Gastrocnemius medialis (tissue), 4 donors: Measurements from ENCODE around the gene TMEM128. TPM values are rescaled to one million over a fixed set of nuclear protein-coding genes. Genes with fewer than 3 reads are reported as not detected.
"Not testable (repeated sequence)": the region's sequence is repeated elsewhere in the genome, so short reads cannot be mapped to it uniquely, and the experiment has no call there.

Experiments
- ATAC-seq, 2 donors: fragments of 150-250 bp; one replicate each; pipeline ENCODE4 v1.9.1; 2016
- DNase-seq, 2 donors: peaks; one replicate each; pipeline ENCODE4 v3.0.0-alpha.2; 2019
- H3K27ac ChIP-seq, 4 donors: fragments of 200-600 bp; sonication (generic); 1 replicate in 1 of 4; 2 replicates in 3 of 4; pipeline ENCODE4 v1.5.1; 2016 to 2018; ENCODE audit warnings: mild to moderate bottlenecking in 2 of 4, moderate library complexity in 1 of 4
- H3K27me3 ChIP-seq, 3 donors: fragments of 200-600 bp; sonication (generic) in 2 of 3; 1 replicate in 1 of 3; 2 replicates in 2 of 3; pipeline versions ENCODE4 v1.5.1 to v1.6.0; 2016 to 2019; ENCODE audit warnings: mild to moderate bottlenecking in 1 of 3, moderate library complexity in 1 of 3
- H3K36me3 ChIP-seq, 2 donors: fragments of 200-600 bp; sonication (generic) in 1 of 2; one replicate each; pipeline ENCODE4 v1.5.1; 2017 to 2018
- H3K4me1 ChIP-seq, 2 donors: fragments of 200-600 bp; sonication (generic) in 1 of 2; one replicate each; pipeline ENCODE4 v1.5.1; 2016 to 2017; ENCODE audit warnings: mild to moderate bottlenecking in 2 of 2
- H3K4me3 ChIP-seq, 4 donors: fragments of 200-600 bp; sonication (generic) in 3 of 4; 1 replicate in 1 of 4; 2 replicates in 3 of 4; pipeline ENCODE4 v1.5.1; 2016 to 2019; ENCODE audit warnings: mild to moderate bottlenecking in 2 of 4
- H3K9me3 ChIP-seq, 3 donors: fragments of 200-600 bp; sonication (generic) in 2 of 3; 1 replicate in 1 of 3; 2 replicates in 2 of 3; pipeline ENCODE4 v1.5.1; 2016 to 2019
- CTCF ChIP-seq, 5 experiments: fragments of 450-650 bp in 3 of 5; fragments of 200-600 bp in 2 of 5; sonication (generic) in 2 of 5; IDR thresholded peaks in 4 of 5; conservative IDR thresholded peaks in 1 of 5; 1 replicate in 4 of 5; 2 replicates in 1 of 5; pipeline ENCODE4 v1.5.1; 2016 to 2019; ENCODE audit warnings: antibody characterized with exemption in 5 of 5, mild to moderate bottlenecking in 3 of 5, moderate library complexity in 3 of 5
- POLR2A ChIP-seq, 2 donors: fragments of 450-650 bp; IDR thresholded peaks; one replicate each; pipeline ENCODE4 v1.6.1; 2017; ENCODE audit warnings: antibody characterized with exemption in 2 of 2, mild to moderate bottlenecking in 2 of 2, moderate library complexity in 2 of 2
- in situ Hi-C, 4 donors: fragments of 200-750 bp; cut with MboI; loops; one replicate each; pipeline versions ENCODE4 v1.15.0 to v1.8.0; 2017; ENCODE audit warnings: low sequenced_read_pairs in 4 of 4
- intact Hi-C: fragments of 100-400 bp; cut with DNase I; formaldehyde crosslinking; loops from one replicate; pipeline ENCODE4 v1.15.1; 2023; ENCODE audit warnings: low total_unique reads
- total RNA-seq, 4 donors: library from RNA; depleted of rRNA; stranded (reverse); fragments of >200 nt; gene quantifications; one replicate each; pipeline versions ENCODE4 v1.1.0 to v1.2.3, GENCODE V29; 2016

Gene TMEM128
- total RNA-seq, 4 donors from 2014 or later = 3.7 to 8.6 (median 4.6) TPM

- Histone ChIP-seq H3K27ac (no peak overlapping the region), H3K4me1 (no peaks in the 10 kb centered on the region), H3K36me3 (no peaks in the 10 kb centered on the region), H3K9me3 (no peaks in the 10 kb centered on the region), H3K4me3 (no peak overlapping the region), H3K27me3 (no peaks in the 10 kb centered on the region)
- no peak for TF ChIP-seq CTCF (IDR thresholded peaks at IDR 0.05 in 4 of 5, conservative IDR thresholded peaks at IDR 0.05 in 1 of 5)
- no peak for TF ChIP-seq POLR2A (IDR thresholded peaks at IDR 0.05)
- intact Hi-C loops = no loop called here
- DNase-seq = no peak
- in situ Hi-C loops = no loop called here
- no peak for ATAC-seq
These were observed 52.7 kb downstream of the TMEM128 start for GRCh38 chr4:4195354-4195753.

- H3K4me1 ChIP-seq, DNase-seq, H3K27me3 ChIP-seq, ATAC-seq, in situ Hi-C loops, H3K4me3 ChIP-seq, H3K36me3 ChIP-seq, H3K9me3 ChIP-seq, H3K27ac ChIP-seq, intact Hi-C loops: not testable (repeated sequence)
These were observed 59.5 kb downstream of the TMEM128 start for GRCh38 chr4:4188557-4188956.

Other genes starting within 250 kb of the TMEM128 start
- not detected for gene OTOP1, start 21.3 kb downstream of the TMEM128 start, total RNA-seq
- gene LYAR, start 41.9 kb upstream of the TMEM128 start, total RNA-seq = 10 to 100 TPM in 3 of 4 donors, 1 to 10 TPM in 1; 9.9 to 26.6 (median 23.1) TPM
- 1 to 10 TPM; 1.7 to 2.8 (median 2.5) TPM for gene ZBTB49, start 42.0 kb upstream of the TMEM128 start, total RNA-seq
- gene NSG1, start 138.9 kb upstream of the TMEM128 start, total RNA-seq = under 1 TPM in 1 of 4 donors, not detected in 3; 0.13 TPM